Tibial nerve (tissue), 3 donors: ENCODE results near the gene GPC6.

Source experiments
- CTCF ChIP-seq, 5 experiments: fragments of 200-600 bp in 3 of 5; fragments of 450-650 bp in 2 of 5; sonication (generic) in 3 of 5; IDR thresholded peaks; one replicate each; pipeline ENCODE4 v1.5.1; 2016 to 2019; ENCODE audit warnings: antibody characterized with exemption in 5 of 5, mild to moderate bottlenecking in 3 of 5, moderate library complexity in 2 of 5
- POLR2A ChIP-seq, 2 donors: fragments of 450-650 bp; IDR thresholded peaks; one replicate each; pipeline ENCODE4 v1.6.1; 2017; ENCODE audit warnings: antibody characterized with exemption in 2 of 2, mild to moderate bottlenecking in 2 of 2, moderate library complexity in 2 of 2

DNA sequence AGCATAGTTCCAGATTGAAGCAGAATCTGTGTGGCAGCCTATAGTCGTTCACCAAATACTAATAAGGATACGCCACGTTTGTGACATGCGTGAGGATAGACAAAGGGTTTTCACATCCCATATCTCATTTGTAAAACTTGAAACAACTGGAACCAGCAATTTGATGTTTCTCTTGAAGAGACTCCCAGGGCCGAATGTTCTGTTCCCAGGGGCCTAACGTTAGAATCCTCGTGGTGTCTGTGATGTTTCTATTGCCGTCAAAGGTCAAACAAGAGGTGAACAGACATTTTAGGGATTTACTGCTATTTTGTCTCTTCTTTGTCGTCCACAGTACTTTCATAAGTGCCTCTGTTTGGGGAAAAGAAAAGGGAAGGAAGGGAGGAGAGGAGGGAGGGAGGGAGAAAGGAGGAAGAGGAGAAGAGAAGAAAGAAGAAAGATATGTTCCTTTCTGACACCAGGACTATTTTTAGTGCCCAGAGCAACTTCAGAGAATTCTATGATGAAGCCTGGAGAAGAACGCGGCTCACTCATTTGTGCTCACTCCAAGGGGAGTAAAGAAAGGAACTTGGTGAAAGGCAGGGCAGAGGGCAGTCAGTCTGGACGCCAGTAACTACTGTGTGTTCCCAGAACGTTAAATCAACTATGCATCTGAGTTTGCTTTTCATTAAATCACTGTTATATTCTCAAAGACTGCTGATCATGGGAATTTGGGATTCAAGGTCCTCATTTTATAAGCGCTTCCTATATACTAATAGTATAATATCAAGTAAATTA is 1098.3 kb downstream of the GPC6 start:
- no peak for TF ChIP-seq POLR2A (IDR thresholded peaks at IDR 0.05)
- no peak for TF ChIP-seq CTCF (IDR thresholded peaks at IDR 0.05)
